ENCODE data around the gene ARHGAP4.

The ARHGAP4 gene

GRCh38 chrX:153958605-153959004 lies 32.5 kb upstream of the ARHGAP4 start:
- peaks cover 61 to 100% of the 10 kb centered on the region in 2 donors for H3K36me3 ChIP-seq (replicated peaks in 1 of 2; ENCODE audit: control insufficient read depth in 2 of 2, insufficient read depth in 2 of 2, low read length in 2 of 2)
- no peak overlapping the region for H3K4me3 ChIP-seq (ENCODE audit: low read length in 2 of 2)
- H4K8ac ChIP-seq (ENCODE audit: low read depth, low read length), result no peak overlapping the region
- H2BK5ac ChIP-seq (ENCODE audit: low read length), result no peak overlapping the region
- H3K4me2 ChIP-seq (ENCODE audit: insufficient read depth, low read length, poor library complexity, severe bottlenecking), result no peak overlapping the region
- no peak overlapping the region for H3K23ac ChIP-seq (ENCODE audit: low read depth, low read length, poor library complexity)
- H2BK120ac ChIP-seq (ENCODE audit: low read depth, low read length), result no peak overlapping the region
- no peaks in the 10 kb centered on the region for H3K9me3 ChIP-seq (replicated peaks in 1 of 2; ENCODE audit: control insufficient read depth in 2 of 2, insufficient read depth in 1 of 2, low read depth in 1 of 2, low read length in 2 of 2)
- no peak overlapping the region for H3K18ac ChIP-seq (ENCODE audit: low read length)
- no CpG with 5 or more reads among the region's 14 CpGs for WGBS, 2 donors (ENCODE audit: extremely low coverage in 2 of 2, insufficient read length in 2 of 2, insufficient replicate concordance in 1 of 2)
- no peak overlapping the region for H2AFZ ChIP-seq (ENCODE audit: low read length)
- H3K9ac ChIP-seq (ENCODE audit: low read depth, low read length, poor library complexity), result no peak overlapping the region
- no peaks in the 10 kb centered on the region for H3K27me3 ChIP-seq (ENCODE audit: control insufficient read depth in 3 of 3, insufficient read depth in 3 of 3, low read depth in 1 of 3, low read length in 3 of 3)
- H2BK15ac ChIP-seq (ENCODE audit: low read length), result no peak overlapping the region
- H3K14ac ChIP-seq (ENCODE audit: low read length), result no peak overlapping the region
- peaks cover 12% of the 10 kb centered on the region for H3K79me1 ChIP-seq (ENCODE audit: low read depth, low read length)
- H3K27ac ChIP-seq (replicated peaks; ENCODE audit: low read length), result no peak overlapping the region
- no peaks in the 10 kb centered on the region for H3K4me1 ChIP-seq (ENCODE audit: control insufficient read depth in 2 of 2, insufficient read depth in 1 of 2, low read depth in 1 of 2, low read length in 2 of 2)
- H4K91ac ChIP-seq (ENCODE audit: low read depth, low read length, poor library complexity), result no peak overlapping the region
- no peak overlapping the region for H3K4ac ChIP-seq (ENCODE audit: low read length)
- H2BK12ac ChIP-seq (ENCODE audit: low read length), result no peak overlapping the region
- H2AK5ac ChIP-seq (ENCODE audit: low read depth, low read length), result no peak overlapping the region
- DNase-seq (ENCODE audit: low spot score), result no peak

GRCh38 chrX:153957224-153957623 lies 31.2 kb upstream of the ARHGAP4 start:
- no peak overlapping the region for H3K23ac ChIP-seq (ENCODE audit: low read depth, low read length, poor library complexity)
- H3K36me3 ChIP-seq (replicated peaks in 1 of 2; ENCODE audit: control insufficient read depth in 2 of 2, insufficient read depth in 2 of 2, low read length in 2 of 2), result peaks cover 62 to 100% of the 10 kb centered on the region in 2 donors
- no peak overlapping the region for H4K8ac ChIP-seq (ENCODE audit: low read depth, low read length)
- H2BK120ac ChIP-seq (ENCODE audit: low read depth, low read length), result no peak overlapping the region
- no peak overlapping the region for H3K4me2 ChIP-seq (ENCODE audit: insufficient read depth, low read length, poor library complexity, severe bottlenecking)
- no peak overlapping the region for H3K4me3 ChIP-seq (ENCODE audit: low read length in 2 of 2)
- no peak overlapping the region for H2AK5ac ChIP-seq (ENCODE audit: low read depth, low read length)
- H3K9me3 ChIP-seq (replicated peaks in 1 of 2; ENCODE audit: control insufficient read depth in 2 of 2, insufficient read depth in 1 of 2, low read depth in 1 of 2, low read length in 2 of 2), result no peaks in the 10 kb centered on the region
- no peak overlapping the region for H3K4ac ChIP-seq (ENCODE audit: low read length)
- no peak overlapping the region for H2BK12ac ChIP-seq (ENCODE audit: low read length)
- no CpG with 5 or more reads among the region's 17 CpGs for WGBS, 2 donors (ENCODE audit: extremely low coverage in 2 of 2, insufficient read length in 2 of 2, insufficient replicate concordance in 1 of 2)
- no peak overlapping the region for H2BK15ac ChIP-seq (ENCODE audit: low read length)
- no peak overlapping the region for H3K14ac ChIP-seq (ENCODE audit: low read length)
- H4K91ac ChIP-seq (ENCODE audit: low read depth, low read length, poor library complexity), result no peak overlapping the region
- no peak overlapping the region for H3K18ac ChIP-seq (ENCODE audit: low read length)
- peaks cover 0 to 2% of the 10 kb centered on the region in 2 donors for H3K4me1 ChIP-seq (ENCODE audit: control insufficient read depth in 2 of 2, insufficient read depth in 1 of 2, low read depth in 1 of 2, low read length in 2 of 2)
- DNase-seq (ENCODE audit: low spot score), result no peak
- H2BK5ac ChIP-seq (ENCODE audit: low read length), result no peak overlapping the region
- H3K79me1 ChIP-seq (ENCODE audit: low read depth, low read length), result peaks cover 11% of the 10 kb centered on the region
- no peak overlapping the region for H2AFZ ChIP-seq (ENCODE audit: low read length)
- H3K27ac ChIP-seq (replicated peaks; ENCODE audit: low read length), result no peak overlapping the region
- H3K9ac ChIP-seq (ENCODE audit: low read depth, low read length, poor library complexity), result no peak overlapping the region
- no peaks in the 10 kb centered on the region for H3K27me3 ChIP-seq (ENCODE audit: control insufficient read depth in 3 of 3, insufficient read depth in 3 of 3, low read depth in 1 of 3, low read length in 3 of 3)

- H3K27ac ChIP-seq (replicated peaks; ENCODE audit: low read length), result no peak overlapping the region
- peaks cover 0 to 2% of the 10 kb centered on the region in 2 donors for H3K4me1 ChIP-seq (ENCODE audit: control insufficient read depth in 2 of 2, insufficient read depth in 1 of 2, low read depth in 1 of 2, low read length in 2 of 2)
- H4K8ac ChIP-seq (ENCODE audit: low read depth, low read length), result no peak overlapping the region
- no peak overlapping the region for H3K14ac ChIP-seq (ENCODE audit: low read length)
- no peak overlapping the region for H3K4me2 ChIP-seq (ENCODE audit: insufficient read depth, low read length, poor library complexity, severe bottlenecking)
- no peak overlapping the region for H2BK12ac ChIP-seq (ENCODE audit: low read length)
- whole genome bisulfite sequencing, 2 donors (ENCODE audit: extremely low coverage in 2 of 2, insufficient read length in 2 of 2, insufficient replicate concordance in 1 of 2), result no CpG with 5 or more reads among the region's 35 CpGs
- H2BK5ac ChIP-seq (ENCODE audit: low read length), result no peak overlapping the region
- no peak overlapping the region for H2BK15ac ChIP-seq (ENCODE audit: low read length)
- H2BK120ac ChIP-seq (ENCODE audit: low read depth, low read length), result no peak overlapping the region
- H2AFZ ChIP-seq (ENCODE audit: low read length), result no peak overlapping the region
- no peaks in the 10 kb centered on the region for H3K27me3 ChIP-seq (ENCODE audit: control insufficient read depth in 3 of 3, insufficient read depth in 3 of 3, low read depth in 1 of 3, low read length in 3 of 3)
- peaks cover 8% of the 10 kb centered on the region for H3K79me1 ChIP-seq (ENCODE audit: low read depth, low read length)
- no peak overlapping the region for H3K18ac ChIP-seq (ENCODE audit: low read length)
- no peak overlapping the region for H3K4ac ChIP-seq (ENCODE audit: low read length)
- H3K9me3 ChIP-seq (replicated peaks in 1 of 2; ENCODE audit: control insufficient read depth in 2 of 2, insufficient read depth in 1 of 2, low read depth in 1 of 2, low read length in 2 of 2), result no peaks in the 10 kb centered on the region
- H3K4me3 ChIP-seq (ENCODE audit: low read length in 2 of 2), result no peak overlapping the region
- no peak overlapping the region for H3K23ac ChIP-seq (ENCODE audit: low read depth, low read length, poor library complexity)
- no peak for DNase-seq (ENCODE audit: low spot score)
- H4K91ac ChIP-seq (ENCODE audit: low read depth, low read length, poor library complexity), result no peak overlapping the region
- peaks cover 60 to 100% of the 10 kb centered on the region in 2 donors for H3K36me3 ChIP-seq (replicated peaks in 1 of 2; ENCODE audit: control insufficient read depth in 2 of 2, insufficient read depth in 2 of 2, low read length in 2 of 2)
- no peak overlapping the region for H2AK5ac ChIP-seq (ENCODE audit: low read depth, low read length)
- H3K9ac ChIP-seq (ENCODE audit: low read depth, low read length, poor library complexity), result no peak overlapping the region
These were observed 30.2 kb upstream of the ARHGAP4 start for GRCh38 chrX:153956044-153956907.

GRCh38 chrX:153955228-153955732 lies 29.2 kb upstream of the ARHGAP4 start:
- Histone ChIP-seq H3K4ac (ENCODE audit: low read length) (no peak overlapping the region), H2AFZ (ENCODE audit: low read length) (no peak overlapping the region), H3K4me2 (ENCODE audit: insufficient read depth, low read length, poor library complexity, severe bottlenecking) (no peak overlapping the region), H2BK120ac (ENCODE audit: low read depth, low read length) (no peak overlapping the region), H3K14ac (ENCODE audit: low read length) (no peak overlapping the region), H3K36me3 (replicated peaks in 1 of 2; ENCODE audit: control insufficient read depth in 2 of 2, insufficient read depth in 2 of 2, low read length in 2 of 2) (peaks cover 62 to 100% of the 10 kb centered on the region in 2 donors), H4K91ac (ENCODE audit: low read depth, low read length, poor library complexity) (no peak overlapping the region), H3K4me1 (ENCODE audit: control insufficient read depth in 2 of 2, insufficient read depth in 1 of 2, low read depth in 1 of 2, low read length in 2 of 2) (peaks cover 0 to 2% of the 10 kb centered on the region in 2 donors), H2BK5ac (ENCODE audit: low read length) (no peak overlapping the region), H3K27ac (replicated peaks; ENCODE audit: low read length) (no peak overlapping the region), H4K8ac (ENCODE audit: low read depth, low read length) (no peak overlapping the region), H2BK12ac (ENCODE audit: low read length) (no peak overlapping the region), H3K79me1 (ENCODE audit: low read depth, low read length) (peaks cover 10% of the 10 kb centered on the region), H3K18ac (ENCODE audit: low read length) (no peak overlapping the region), H3K27me3 (ENCODE audit: control insufficient read depth in 3 of 3, insufficient read depth in 3 of 3, low read depth in 1 of 3, low read length in 3 of 3) (no peaks in the 10 kb centered on the region), H2BK15ac (ENCODE audit: low read length) (no peak overlapping the region), H3K9ac (ENCODE audit: low read depth, low read length, poor library complexity) (no peak overlapping the region), H3K23ac (ENCODE audit: low read depth, low read length, poor library complexity) (no peak overlapping the region), H2AK5ac (ENCODE audit: low read depth, low read length) (no peak overlapping the region), H3K4me3 (ENCODE audit: low read length in 2 of 2) (no peak overlapping the region), H3K9me3 (replicated peaks in 1 of 2; ENCODE audit: control insufficient read depth in 2 of 2, insufficient read depth in 1 of 2, low read depth in 1 of 2, low read length in 2 of 2) (no peaks in the 10 kb centered on the region)
- DNase-seq (ENCODE audit: low spot score), result no peak
- WGBS, 2 donors (ENCODE audit: extremely low coverage in 2 of 2, insufficient read length in 2 of 2, insufficient replicate concordance in 1 of 2), result no CpG with 5 or more reads among the region's 12 CpGs
